Gastrocnemius medialis (tissue), 4 donors: ENCODE results near the gene DNAH17.

ENCODE experiments used
- POLR2A ChIP-seq, 2 donors: fragments of 450-650 bp; IDR thresholded peaks; one replicate each; pipeline ENCODE4 v1.6.1; 2017; ENCODE audit warnings: antibody characterized with exemption in 2 of 2, mild to moderate bottlenecking in 2 of 2, moderate library complexity in 2 of 2
- TF ChIP-seq, protein P1 (sequence below), 5 experiments: fragments of 450-650 bp in 3 of 5; fragments of 200-600 bp in 2 of 5; sonication (generic) in 2 of 5; IDR thresholded peaks in 4 of 5; conservative IDR thresholded peaks in 1 of 5; 1 replicate in 4 of 5; 2 replicates in 1 of 5; pipeline ENCODE4 v1.5.1; 2016 to 2019; ENCODE audit warnings: antibody characterized with exemption in 5 of 5, mild to moderate bottlenecking in 3 of 5, moderate library complexity in 3 of 5

DNA sequence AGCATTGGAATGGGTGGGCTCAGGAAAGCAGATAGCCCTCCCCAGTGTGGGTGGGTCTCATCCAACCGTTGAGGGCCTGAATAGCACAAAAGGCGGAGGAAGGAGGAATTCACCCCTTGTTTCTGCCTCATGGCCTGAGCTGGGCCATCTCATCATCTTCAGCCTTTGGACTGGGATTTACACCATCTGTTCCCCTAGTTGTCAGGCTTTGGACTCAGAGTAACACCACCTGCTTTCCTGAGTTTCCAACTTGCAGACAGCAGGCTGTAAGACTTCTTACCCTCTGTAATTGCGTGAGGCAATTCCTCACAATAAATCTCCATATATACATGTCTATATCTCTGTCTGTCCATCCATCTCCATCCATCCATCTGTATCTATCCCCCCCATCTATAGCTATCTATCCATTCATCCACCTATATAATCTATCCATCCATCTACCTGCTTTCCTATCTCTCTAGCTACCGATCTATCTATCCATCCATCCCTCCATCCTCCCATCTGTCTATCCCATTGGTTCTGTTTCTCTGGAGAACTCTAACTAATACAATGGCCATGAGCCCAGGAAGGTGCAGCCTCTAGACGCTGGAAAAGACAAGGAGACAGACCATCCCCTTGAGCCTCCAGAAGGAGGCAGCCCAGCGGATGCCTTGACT is 21.3 kb downstream of the DNAH17 start:
- TF ChIP-seq, protein P1, sequence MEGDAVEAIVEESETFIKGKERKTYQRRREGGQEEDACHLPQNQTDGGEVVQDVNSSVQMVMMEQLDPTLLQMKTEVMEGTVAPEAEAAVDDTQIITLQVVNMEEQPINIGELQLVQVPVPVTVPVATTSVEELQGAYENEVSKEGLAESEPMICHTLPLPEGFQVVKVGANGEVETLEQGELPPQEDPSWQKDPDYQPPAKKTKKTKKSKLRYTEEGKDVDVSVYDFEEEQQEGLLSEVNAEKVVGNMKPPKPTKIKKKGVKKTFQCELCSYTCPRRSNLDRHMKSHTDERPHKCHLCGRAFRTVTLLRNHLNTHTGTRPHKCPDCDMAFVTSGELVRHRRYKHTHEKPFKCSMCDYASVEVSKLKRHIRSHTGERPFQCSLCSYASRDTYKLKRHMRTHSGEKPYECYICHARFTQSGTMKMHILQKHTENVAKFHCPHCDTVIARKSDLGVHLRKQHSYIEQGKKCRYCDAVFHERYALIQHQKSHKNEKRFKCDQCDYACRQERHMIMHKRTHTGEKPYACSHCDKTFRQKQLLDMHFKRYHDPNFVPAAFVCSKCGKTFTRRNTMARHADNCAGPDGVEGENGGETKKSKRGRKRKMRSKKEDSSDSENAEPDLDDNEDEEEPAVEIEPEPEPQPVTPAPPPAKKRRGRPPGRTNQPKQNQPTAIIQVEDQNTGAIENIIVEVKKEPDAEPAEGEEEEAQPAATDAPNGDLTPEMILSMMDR (IDR thresholded peaks at IDR 0.05 in 4 of 5, conservative IDR thresholded peaks at IDR 0.05 in 1 of 5) = no peak
- no peak for TF ChIP-seq POLR2A (IDR thresholded peaks at IDR 0.05)
